HG03108 (cell line): Measurements from ENCODE around the gene TBC1D2.

Source experiments
- ATAC-seq: cut with Tn5 transposase; IDR thresholded peaks from one replicate; pipeline ENCODE4 v1.9.1; 2021; ENCODE audit warnings: moderate library complexity; ENCODE audit not compliant: unreplicated experiment

Gene TBC1D2

DNA sequence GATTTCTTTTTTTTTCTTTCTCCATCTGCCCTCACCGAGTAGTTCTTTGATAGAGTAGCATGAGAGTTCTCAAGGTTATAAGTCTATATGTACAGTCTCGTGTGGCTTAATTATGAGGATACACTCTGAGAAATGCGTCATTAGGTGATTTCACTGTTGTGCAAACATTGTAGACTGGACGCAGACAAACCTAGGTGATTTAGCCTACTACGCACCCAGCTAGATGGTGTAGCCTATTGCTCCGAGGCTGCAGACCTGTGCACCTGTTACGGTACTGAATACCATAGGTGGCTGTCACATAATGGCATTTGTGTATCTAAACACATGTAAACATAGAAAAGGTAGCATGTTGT lies 36.1 kb downstream of the TBC1D2 start:
- no peak for ATAC-seq

DNA sequence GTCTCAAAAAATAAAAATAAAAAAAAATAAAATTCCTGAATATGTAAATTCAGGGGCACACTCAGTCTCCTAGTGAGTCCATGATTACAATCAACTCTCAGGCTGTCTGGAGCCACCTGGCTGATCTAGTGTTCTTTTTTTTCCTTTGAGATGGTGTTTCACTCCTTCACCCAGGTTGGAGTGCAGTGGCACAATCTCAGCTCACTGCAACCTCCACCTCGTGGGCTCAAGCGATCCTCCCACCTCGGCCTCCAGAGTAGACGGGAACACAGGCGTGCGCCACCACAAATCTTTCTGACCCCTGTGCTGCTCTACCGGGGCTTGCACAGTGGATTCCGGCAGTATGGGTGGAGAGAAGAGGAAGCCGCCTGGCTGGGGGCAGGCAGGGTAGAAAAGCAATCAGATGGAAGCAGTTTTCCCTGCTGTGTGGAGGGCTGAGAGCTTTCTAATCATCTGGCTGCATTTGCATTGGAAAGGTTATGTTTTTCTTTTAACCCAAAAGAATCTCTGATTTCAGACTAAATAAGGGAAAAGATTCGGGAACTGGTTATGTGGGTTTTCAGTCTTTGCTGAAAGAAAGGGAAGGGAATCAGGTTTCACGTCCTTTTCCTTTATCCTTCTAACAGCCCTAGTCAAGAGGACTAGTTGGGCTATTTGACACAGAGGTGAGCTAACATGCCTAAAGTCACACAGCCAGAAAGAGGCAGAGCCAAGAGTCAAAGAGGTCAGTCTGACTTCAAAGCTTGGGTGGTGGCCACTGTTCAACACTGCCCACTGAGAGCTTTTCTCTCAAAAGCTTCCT lies 36.7 kb downstream of the TBC1D2 start:
- no peak for ATAC-seq

DNA sequence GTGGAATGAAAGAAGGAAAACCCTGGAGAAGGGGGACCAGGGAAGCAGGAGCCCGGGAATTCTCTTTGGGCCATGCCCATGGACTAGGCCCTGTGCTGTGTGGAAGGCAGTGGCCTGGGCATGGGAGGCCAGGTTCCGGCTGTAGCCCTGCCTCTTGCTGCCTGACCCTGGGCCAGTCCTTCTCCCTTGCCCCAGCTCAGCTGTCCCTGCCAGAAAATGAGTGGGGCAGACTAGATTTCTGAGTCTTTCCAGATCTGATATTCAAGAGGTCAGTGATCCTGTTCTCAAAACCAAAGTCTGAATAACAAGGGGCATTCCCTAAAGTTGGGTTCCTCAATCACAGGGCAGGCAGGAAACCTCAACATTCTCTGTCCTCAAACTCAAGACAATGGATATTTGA lies 38.2 kb downstream of the TBC1D2 start:
- no peak for ATAC-seq

DNA sequence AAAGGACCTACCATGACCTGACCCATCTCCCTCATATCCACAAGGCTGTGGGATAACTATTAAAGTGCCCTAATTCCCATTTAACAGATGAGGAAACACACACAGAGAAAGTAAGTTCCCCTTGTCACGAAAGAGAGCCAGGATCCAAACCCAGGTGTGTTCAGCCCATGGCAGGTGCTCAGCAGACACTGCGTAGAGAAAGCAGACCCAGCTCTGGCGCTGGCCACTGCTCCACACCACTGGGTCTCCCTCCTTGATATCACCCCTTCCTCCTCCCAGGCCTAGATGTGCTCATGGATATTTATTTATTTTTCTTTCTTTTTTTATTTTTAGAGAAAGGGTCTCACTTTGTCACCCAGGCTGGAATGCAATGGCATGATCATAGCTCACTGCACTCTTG lies 39.1 kb downstream of the TBC1D2 start:
- ATAC-seq: no peak

DNA sequence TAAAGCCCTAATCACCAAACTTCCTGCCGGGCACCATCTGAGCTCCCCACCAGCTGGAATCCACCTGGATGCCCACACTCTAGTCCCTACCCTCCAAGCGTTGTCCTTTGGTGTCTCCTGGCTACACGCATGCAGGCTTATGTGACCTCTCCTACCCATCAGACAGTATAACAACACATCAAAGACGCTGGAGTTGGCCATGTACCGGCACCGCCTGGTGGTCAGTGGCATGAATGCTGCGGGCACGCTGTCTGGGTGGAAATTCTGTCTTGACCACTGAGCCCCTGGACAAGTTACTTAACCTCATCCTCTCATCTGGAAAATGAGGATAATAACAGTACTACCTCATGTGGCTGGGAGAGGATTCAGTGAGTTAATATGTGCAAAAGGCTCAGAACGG lies 39.6 kb downstream of the TBC1D2 start:
- ATAC-seq: no peak

DNA sequence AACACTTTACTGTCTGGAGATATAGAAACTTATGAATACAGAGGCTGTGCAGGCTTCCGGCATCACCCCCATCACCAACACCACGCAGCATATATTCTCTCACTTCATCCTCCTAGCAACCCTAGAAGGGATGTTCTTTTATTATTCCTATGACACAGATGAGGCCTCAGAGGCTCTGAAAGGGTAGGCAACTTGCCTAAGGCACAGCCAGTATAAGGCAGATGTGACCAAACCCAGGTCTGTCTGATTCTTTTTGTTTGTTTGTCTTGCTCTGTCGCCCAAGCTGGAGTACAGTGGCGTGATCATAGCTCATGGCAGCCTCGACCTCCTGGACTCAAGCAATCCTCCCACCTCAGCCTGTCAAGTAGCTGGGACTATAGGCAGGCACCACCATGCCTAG lies 40.2 kb downstream of the TBC1D2 start:
- no peak for ATAC-seq

DNA sequence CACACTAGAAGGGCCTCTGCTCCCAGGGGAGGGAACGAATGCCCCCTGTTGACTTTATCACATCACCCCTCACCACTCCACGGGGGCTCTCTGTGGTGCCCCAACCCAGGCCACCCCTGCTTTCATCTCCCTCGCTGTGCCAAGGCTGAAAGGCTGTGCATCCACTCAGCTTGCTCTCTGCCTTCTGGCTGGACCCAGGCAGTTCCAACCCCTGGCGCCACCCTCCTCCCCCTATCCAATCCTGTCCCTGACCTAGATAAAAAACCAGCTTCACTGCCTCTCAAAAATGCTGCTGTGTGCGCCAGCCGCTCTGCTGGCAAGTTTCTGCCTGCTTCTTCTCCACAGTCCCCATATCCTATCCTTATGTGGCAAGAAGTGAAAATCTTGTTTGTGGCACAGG lies 40.6 kb downstream of the TBC1D2 start:
- no peak for ATAC-seq

DNA sequence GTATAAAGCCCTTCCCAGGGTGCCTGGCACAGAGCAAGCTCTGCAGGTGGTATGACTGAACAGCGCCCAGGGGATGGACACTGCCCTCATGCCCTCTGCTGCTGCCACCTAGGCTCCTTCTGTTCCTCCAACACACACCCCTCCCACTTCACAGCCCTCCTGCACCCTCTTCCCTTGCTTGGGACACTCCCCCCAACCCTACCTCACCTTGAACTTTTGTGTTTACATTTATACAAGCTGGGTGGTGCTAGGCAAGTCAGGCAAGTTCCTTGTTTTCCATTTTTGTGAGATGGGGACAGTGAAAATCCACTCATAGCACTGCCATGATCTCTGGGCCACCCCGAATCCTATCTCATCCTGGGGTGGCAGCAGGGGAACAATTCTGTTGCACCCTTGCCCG lies 44.2 kb downstream of the TBC1D2 start:
- ATAC-seq: no peak

DNA sequence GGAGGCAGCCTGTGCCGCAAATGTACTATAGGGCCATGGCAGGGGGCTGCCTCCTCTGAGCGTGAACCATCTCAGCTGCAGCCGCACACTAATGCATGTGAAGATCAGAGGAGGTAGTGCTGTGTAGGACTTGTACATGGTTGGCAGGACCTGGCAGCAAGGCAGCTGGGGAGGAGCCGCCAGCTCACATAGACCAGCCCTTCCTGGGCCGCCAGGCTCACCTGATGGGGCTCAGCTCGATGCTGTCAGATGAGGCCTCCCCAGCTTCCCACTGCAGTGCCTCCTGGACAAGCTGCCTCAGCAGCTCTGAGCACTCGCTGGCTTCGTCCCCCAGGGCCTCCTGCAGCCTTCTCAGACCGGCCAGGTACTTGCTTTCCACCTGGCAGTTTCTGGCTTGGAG lies 45.0 kb downstream of the TBC1D2 start:
- ATAC-seq: no peak

DNA sequence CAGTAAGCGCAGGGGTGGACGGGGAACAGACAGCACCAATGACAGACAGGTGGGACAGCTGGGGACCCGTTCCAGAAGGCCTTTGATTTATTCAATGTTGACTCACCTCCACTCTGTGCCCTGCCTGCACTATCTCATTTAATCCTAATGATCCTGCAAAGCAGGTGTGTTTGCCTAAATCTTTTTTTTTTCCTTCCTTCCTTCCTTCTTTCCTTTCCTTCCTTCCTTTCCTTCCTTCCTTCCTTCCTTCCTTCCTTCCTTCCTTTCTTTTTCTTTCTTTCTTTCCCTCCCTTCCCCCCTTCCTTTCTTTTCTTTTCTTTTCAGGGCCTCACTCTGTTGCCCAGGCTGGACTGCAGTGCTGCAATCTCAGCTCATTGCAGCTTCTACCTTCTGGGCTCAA lies 45.9 kb downstream of the TBC1D2 start:
- no peak for ATAC-seq

DNA sequence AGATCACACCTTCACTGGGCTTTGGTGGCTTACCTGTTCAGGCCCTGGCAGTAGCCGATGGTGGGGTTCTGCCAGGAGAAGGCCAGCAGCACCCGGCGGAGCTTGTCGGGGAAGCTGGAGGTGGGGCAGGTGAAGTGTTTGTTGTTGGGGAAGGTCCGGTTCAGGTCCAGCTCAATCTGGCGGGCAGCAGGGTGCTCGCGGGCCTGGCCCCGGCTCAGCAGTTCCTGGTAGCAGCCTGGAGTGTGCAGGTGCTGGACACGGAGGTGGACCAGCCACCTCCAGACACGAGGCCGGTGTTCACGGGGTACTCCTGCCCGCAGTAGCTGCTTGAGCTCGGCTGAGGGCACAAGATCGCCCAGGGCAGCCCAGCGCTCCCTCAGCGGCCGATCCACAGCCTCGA lies 46.8 kb downstream of the TBC1D2 start:
- ATAC-seq: no peak

DNA sequence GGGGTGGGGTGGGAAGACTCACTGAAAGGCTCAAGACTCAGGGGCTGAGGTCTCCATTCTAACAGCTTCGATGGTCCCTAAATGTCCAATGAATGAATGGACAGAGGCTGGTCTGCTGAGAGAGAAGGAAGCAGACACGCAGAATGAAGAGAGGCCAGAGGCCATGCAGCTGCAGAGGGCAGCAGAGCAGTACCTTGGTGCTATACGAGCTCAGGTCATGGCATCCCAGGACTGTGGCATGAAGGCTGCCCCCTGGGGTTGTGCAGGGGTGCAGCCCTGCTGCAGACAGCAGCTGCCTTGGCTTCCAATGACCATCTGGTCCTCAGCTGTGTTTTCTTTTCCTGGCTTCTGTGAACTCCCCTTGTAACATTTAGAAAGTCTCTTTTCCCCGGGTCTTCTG lies 47.8 kb downstream of the TBC1D2 start:
- ATAC-seq: no peak

DNA sequence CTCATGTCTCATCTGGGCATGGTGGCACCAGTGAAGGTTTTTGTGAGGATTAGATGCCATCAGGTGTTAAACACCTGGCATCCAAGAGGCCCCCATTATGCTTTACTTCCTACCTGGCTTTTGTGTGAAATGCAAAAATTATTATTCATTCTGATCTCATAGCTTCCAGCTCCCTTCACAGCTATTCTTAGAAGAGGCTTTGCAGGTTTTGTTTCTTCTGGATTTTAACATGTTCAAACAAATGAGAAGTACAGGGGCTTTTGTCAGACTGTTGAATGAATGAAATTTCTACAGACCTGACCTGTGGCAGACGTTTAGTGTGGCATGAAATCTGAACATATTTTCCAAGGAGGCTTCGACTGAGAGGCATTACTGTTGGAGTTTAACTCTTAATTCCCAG lies 48.7 kb downstream of the TBC1D2 start:
- no peak for ATAC-seq

DNA sequence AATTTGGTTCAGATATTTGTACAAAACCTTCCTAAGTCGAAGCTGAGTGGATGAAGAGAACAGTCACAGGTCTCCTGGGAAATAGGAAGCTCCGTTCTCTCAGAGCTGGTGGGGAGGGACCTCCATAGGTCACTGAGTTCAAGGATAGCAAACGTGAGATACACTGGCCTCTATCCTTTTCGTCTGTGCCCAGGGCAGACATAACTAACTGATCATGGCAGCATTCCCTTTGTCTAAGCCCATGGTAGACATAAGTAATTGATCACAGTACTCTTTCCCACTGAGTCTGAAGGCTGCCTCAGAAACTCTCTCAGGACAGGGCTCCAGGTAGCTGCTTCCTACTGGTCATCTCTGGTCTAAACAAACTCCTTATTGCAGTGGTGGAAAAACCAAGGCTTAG lies 50.8 kb downstream of the TBC1D2 start:
- no peak for ATAC-seq

DNA sequence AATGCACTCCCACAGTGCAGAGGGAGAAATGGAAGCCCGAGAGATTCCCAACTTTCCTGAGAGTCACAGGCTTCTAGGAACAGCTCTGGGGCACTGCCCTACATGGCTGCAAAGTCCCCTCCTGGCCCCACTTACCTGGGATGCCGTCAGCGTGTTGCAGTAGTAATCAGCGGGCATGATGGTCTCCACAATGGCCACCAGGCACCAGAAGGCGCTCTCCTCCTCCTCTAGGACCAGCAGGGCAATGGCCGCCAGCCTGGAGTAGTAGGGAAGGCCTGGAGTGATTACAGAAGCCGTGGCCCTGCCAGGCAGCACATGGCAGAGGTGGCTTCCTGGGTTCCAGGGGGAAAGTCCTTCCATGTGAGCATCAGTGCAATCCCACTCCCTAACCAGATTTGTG lies 52.3 kb downstream of the TBC1D2 start:
- no peak for ATAC-seq

DNA sequence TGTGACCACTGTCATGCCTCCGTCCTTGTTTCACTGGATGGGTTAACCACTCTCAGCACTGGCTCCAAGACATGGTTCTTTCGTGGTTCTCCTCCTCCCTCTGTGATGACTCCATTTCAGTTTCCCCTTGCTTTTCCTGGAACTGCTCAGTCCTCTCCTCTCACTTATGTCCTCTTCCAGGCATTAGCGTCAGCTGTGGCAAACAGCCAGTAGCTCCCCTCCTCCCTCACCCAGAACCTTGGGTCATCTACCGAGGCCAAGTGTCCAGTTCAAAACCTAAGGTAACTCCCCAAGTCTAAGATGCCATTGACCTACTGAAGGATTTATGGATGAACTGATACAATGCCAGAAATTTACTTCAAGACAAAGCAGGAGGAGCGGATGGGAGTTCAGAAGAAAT lies 53.2 kb downstream of the TBC1D2 start:
- no peak for ATAC-seq

DNA sequence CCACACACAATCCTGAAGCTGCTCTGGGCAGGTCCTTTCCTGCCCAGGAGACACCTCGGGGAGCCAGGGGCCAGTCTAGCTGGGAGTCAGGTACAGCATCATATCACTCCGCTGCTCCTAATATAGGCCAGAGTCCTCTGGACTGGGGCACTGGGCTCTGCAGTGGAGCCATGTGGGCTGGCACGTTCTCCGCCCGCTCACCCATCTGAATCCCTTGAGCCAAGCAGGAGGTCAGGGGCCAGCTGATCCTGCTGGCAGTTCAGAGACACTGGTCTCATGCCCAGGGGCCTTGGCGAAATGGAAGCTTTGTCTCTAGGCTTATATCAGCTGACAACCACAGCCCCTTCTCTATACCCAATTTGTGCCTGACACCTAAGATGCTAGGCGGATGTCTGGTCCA lies 53.7 kb downstream of the TBC1D2 start:
- ATAC-seq: no peak

DNA sequence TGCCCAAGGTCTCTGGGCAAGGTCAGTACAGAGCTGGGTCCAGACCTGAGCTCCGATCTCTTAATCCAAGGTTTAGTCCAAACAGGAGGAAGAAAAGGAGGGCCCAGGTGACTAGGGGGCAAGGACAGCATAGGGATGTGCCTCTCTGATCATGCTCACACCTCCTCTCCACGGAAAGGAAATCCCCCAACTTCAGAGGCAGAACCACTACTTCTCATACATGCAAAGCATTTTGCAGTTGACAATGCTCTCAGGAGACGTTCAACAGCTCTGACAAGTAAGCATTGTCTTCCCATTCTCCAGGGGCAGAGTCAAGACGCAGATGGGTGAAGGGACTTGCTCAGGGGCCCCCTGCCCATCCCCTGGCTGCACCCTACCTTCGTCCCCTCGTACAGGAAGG lies 54.3 kb downstream of the TBC1D2 start:
- no peak for ATAC-seq

DNA sequence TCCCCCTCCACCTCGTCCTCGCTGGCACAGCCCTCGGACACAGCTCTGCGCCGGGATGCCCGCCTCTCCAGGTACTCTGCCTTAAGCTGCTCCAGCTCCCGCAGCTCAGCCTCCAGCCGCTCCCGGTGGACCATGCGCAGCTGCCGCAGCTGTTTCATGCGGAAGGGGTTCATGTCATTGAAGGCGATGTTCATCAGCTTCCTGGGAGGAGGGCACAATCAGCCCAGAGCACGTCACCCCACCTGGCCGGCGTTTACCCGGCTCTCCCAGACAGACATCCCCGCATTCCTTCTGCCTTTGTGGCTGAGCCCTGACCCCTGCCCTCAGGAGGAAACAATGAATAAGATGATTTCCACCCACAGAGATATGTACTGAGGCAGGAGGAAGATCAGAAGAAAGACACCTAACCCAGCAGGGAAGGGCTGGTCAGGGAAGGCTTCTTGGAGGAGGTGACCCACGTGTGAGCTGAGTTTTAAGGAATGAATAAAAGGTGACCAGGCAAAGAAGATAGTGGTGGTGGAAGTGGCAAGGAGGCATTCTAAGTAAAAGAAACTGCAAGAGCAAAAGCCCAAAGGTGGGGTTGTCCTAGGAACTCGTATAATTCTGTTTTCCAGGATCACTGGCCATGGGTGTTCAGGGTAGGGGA lies 55.9 kb downstream of the TBC1D2 start:
- no peak for ATAC-seq

DNA sequence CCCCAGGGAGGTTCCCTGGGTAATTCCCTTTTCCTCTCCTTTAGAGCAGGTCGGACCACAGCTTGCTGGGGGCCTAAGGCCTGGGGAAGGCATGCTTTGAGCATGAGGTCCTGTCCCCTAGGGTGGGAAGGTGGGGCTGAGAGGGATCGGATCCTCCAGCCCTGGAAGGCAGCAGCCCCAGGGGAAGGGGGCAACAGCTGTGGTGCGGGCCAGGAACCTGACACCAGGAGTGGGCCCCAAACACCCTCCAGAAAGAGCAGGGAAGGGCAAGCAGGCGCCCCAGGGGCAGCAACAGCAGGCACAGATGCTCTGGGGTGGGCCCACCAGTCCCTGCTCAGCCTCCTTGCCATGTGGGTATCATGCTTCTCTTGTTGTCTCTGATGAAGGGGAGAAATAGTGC lies 59.8 kb downstream of the TBC1D2 start:
- ATAC-seq: no peak

DNA sequence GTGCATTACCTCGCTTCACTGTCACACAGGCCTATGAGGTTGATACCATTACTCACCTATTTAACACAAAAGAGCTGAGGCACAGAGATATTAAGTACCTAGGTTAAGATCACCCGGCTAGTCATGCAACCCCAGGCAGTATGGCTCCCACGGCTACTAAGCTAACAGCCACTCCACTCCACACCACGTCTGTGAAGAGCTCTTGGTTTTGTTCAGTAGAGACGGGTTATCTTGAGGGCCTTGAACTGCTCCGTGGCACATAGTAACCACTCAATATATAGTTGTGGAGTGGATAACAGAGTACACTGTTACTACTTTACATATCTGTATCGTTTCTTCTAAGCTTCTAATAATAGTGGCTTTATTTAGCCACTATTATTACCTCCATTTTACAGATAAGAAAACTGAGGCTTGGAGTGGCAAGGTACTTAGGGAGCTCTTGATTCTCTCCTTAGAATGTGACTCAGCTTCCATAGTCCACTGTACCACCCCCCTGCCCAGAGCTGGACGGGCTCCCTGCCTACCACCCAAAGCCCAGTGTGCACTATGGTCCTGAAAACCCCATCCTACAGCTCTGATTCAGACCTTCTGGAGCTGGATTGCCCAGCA lies 62.0 kb downstream of the TBC1D2 start:
- ATAC-seq: no peak

DNA sequence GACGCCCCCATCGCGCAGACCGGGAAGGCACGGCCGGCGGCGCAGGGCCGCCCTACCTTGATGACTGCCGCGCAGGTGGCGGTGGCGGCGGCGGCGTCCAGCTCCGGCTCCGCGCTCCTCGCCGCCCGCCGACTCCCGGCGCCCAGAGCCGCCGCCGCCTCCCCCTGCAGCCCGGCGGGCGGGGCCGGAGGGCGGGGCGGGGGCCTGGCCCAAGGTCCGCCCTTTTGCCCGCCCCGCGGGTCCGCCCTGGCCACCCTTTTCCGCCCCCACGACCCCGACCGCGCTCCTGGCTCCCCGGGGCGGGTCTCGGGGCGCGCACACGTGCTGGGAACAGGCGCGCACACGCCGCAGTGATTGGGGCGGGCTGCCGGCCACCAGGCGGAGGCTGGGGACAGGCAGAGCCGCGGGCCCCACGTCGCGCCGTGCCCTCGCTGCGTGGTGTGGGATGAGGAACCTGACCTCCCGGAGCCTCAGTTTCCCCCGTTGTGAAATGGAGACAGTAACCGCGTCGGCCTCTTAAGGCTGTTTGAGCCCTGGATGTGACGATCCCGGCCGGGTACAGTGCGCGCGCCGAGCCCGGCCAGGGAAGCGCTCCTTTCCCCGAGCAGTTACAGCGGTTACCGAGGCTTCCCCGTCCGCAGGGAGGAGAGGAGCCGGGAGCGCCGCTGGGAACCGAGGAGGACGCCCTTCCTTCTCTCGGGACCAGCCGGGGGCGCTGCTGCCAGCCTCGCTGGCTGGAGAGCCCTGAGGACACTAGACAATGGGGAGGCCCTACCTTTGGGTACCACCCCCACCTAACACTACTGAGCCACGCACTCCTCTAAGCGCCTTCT lies 62.7 kb downstream of the TBC1D2 start, which contains the start of gene CORO2A:
Gene CORO2A, minus strand, starts transcription at position 135 of the 833 bp plus-strand sequence. CDS start 34,977 bp downstream, outside the sequence.
- peak; percentile 48 for ATAC-seq
